Activated T-cell treated with anti-CD3 and anti-CD28 coated beads, Interleukin-2, amount 50 U/mL, for 24 hours (primary cell): Measurements from ENCODE around the gene ATXN7L3.
"Not testable (repeated sequence)": the region's sequence is repeated elsewhere in the genome, so short reads cannot be mapped to it uniquely, and the experiment has no call there.

Experiments
- DNase-seq: peaks from one replicate; pipeline ENCODE4 v3.0.0-alpha.2; 2020
- H3K27ac Mint-ChIP-seq: 2 replicates; pipeline ENCODE4 v1.8.0; 2020; ENCODE audit warnings: mild to moderate bottlenecking, mixed read lengths
- H3K27me3 Mint-ChIP-seq: 2 replicates; pipeline ENCODE4 v1.8.0; 2020; ENCODE audit warnings: mixed read lengths
- H3K36me3 Mint-ChIP-seq: 2 replicates; pipeline ENCODE4 v1.8.0; 2020; ENCODE audit warnings: low read depth, mixed read lengths
- H3K4me1 Mint-ChIP-seq: 2 replicates; pipeline ENCODE4 v1.8.0; 2020; ENCODE audit warnings: low read depth, mixed read lengths
- H3K4me3 Mint-ChIP-seq: 2 replicates; pipeline ENCODE4 v1.8.0; 2020; ENCODE audit warnings: mild to moderate bottlenecking, moderate library complexity, mixed read lengths
- H3K9me3 Mint-ChIP-seq: 2 replicates; pipeline ENCODE4 v1.8.0; 2020; ENCODE audit warnings: mixed read lengths

The ATXN7L3 gene

GRCh38 chr17:44199553-44200477, at the start of gene ATXN7L3:
ATXN7L3 (minus strand) TSS chr17:44199884; CDS start chr17:44198070, 1,814 bp downstream.
- Mint-ChIP-seq H3K9me3 (no peaks in the 10 kb centered on the region), H3K27ac (peak within 1 kb of the TSS; percentile 94), H3K27me3 (no peaks in the 10 kb centered on the region), H3K4me3 (peak within 1 kb of the TSS; percentile 88), H3K36me3 (peaks cover 41% of the 10 kb centered on the region), H3K4me1 (peaks cover 48% of the 10 kb centered on the region)
- DNase-seq, result peak; percentile 99

GRCh38 chr17:44247876-44248736, 48.4 kb upstream of the ATXN7L3 start:
- Mint-ChIP-seq H3K36me3 (no peaks in the 10 kb centered on the region), H3K9me3 (no peaks in the 10 kb centered on the region), H3K4me1 (peaks cover 39% of the 10 kb centered on the region), H3K27me3 (no peaks in the 10 kb centered on the region), H3K4me3 (no peak overlapping the region), H3K27ac (peak overlapping the region; percentile 66)
- DNase-seq, result no peak

GRCh38 chr17:44247440-44247841, 47.8 kb upstream of the ATXN7L3 start:
- H3K4me3 Mint-ChIP-seq, result no peak overlapping the region
- peak overlapping the region; percentile 66 for H3K27ac Mint-ChIP-seq

GRCh38 chr17:44241106-44241624, 41.5 kb upstream of the ATXN7L3 start:
- Mint-ChIP-seq H3K9me3 (no peaks in the 10 kb centered on the region), H3K27ac (no peak overlapping the region), H3K36me3 (no peaks in the 10 kb centered on the region), H3K4me3 (no peak overlapping the region), H3K4me1 (peaks cover 11% of the 10 kb centered on the region), H3K27me3 (no peaks in the 10 kb centered on the region)
- DNase-seq, result no peak

More at GRCh38 chr17:44247440-44247841, 47.8 kb upstream of the ATXN7L3 start:
- DNase-seq, result no peak
- Mint-ChIP-seq H3K9me3 (no peaks in the 10 kb centered on the region), H3K4me1 (peaks cover 39% of the 10 kb centered on the region), H3K36me3 (no peaks in the 10 kb centered on the region), H3K27me3 (no peaks in the 10 kb centered on the region)

- not testable (repeated sequence) for H3K27ac Mint-ChIP-seq, DNase-seq, H3K4me1 Mint-ChIP-seq, H3K9me3 Mint-ChIP-seq, H3K36me3 Mint-ChIP-seq, H3K4me3 Mint-ChIP-seq, H3K27me3 Mint-ChIP-seq
These were observed 38.2 kb upstream of the ATXN7L3 start for GRCh38 chr17:44237886-44238285.

GRCh38 chr17:44236444-44236991, 36.8 kb upstream of the ATXN7L3 start:
- Mint-ChIP-seq H3K36me3 (no peaks in the 10 kb centered on the region), H3K27ac (no peak overlapping the region), H3K27me3 (no peaks in the 10 kb centered on the region), H3K4me1 (peaks cover 6% of the 10 kb centered on the region), H3K9me3 (no peaks in the 10 kb centered on the region), H3K4me3 (no peak overlapping the region)
- DNase-seq, result no peak

GRCh38 chr17:44235583-44235936, 35.9 kb upstream of the ATXN7L3 start:
- no peak for DNase-seq
- Mint-ChIP-seq H3K4me3 (no peak overlapping the region), H3K36me3 (no peaks in the 10 kb centered on the region), H3K27me3 (no peaks in the 10 kb centered on the region), H3K27ac (no peak overlapping the region), H3K4me1 (peaks cover 6% of the 10 kb centered on the region), H3K9me3 (no peaks in the 10 kb centered on the region)

- Mint-ChIP-seq H3K9me3 (no peaks in the 10 kb centered on the region), H3K36me3 (no peaks in the 10 kb centered on the region), H3K4me1 (peaks cover 6% of the 10 kb centered on the region), H3K27ac (no peak overlapping the region), H3K27me3 (no peaks in the 10 kb centered on the region), H3K4me3 (no peak overlapping the region)
- DNase-seq, result no peak
These were observed 33.9 kb upstream of the ATXN7L3 start for GRCh38 chr17:44233582-44233981.

- no peak overlapping the region for H3K27ac Mint-ChIP-seq
- H3K9me3 Mint-ChIP-seq, result no peaks in the 10 kb centered on the region
- DNase-seq, result no peak
- peaks cover 6% of the 10 kb centered on the region for H3K4me1 Mint-ChIP-seq
- H3K36me3 Mint-ChIP-seq, result no peaks in the 10 kb centered on the region
- no peak overlapping the region for H3K4me3 Mint-ChIP-seq
- H3K27me3 Mint-ChIP-seq, result no peaks in the 10 kb centered on the region
These were observed 32.4 kb upstream of the ATXN7L3 start for GRCh38 chr17:44232061-44232460.

GRCh38 chr17:44230140-44230539, 30.5 kb upstream of the ATXN7L3 start:
- H3K36me3 Mint-ChIP-seq, result no peaks in the 10 kb centered on the region
- no peak overlapping the region for H3K27ac Mint-ChIP-seq
- no peak for DNase-seq
- H3K4me1 Mint-ChIP-seq, result peaks cover 4% of the 10 kb centered on the region
- no peak overlapping the region for H3K4me3 Mint-ChIP-seq
- no peaks in the 10 kb centered on the region for H3K9me3 Mint-ChIP-seq
- no peaks in the 10 kb centered on the region for H3K27me3 Mint-ChIP-seq

GRCh38 chr17:44229090-44229489, 29.4 kb upstream of the ATXN7L3 start:
- no peak overlapping the region for H3K4me3 Mint-ChIP-seq
- H3K36me3 Mint-ChIP-seq, result no peaks in the 10 kb centered on the region
- no peak overlapping the region for H3K27ac Mint-ChIP-seq
- no peak for DNase-seq
- no peaks in the 10 kb centered on the region for H3K27me3 Mint-ChIP-seq
- no peaks in the 10 kb centered on the region for H3K4me1 Mint-ChIP-seq
- H3K9me3 Mint-ChIP-seq, result no peaks in the 10 kb centered on the region

GRCh38 chr17:44223541-44224071, 23.9 kb upstream of the ATXN7L3 start:
- H3K4me3 Mint-ChIP-seq, result no peak overlapping the region
- no peaks in the 10 kb centered on the region for H3K9me3 Mint-ChIP-seq
- peaks cover 11% of the 10 kb centered on the region for H3K36me3 Mint-ChIP-seq
- DNase-seq, result no peak
- no peak overlapping the region for H3K27ac Mint-ChIP-seq
- H3K27me3 Mint-ChIP-seq, result no peaks in the 10 kb centered on the region
- H3K4me1 Mint-ChIP-seq, result peaks cover 13% of the 10 kb centered on the region

GRCh38 chr17:44222112-44222869, 22.6 kb upstream of the ATXN7L3 start:
- Mint-ChIP-seq H3K4me3 (peak overlapping the region; percentile 90), H3K27me3 (no peaks in the 10 kb centered on the region), H3K27ac (peak overlapping the region; percentile 92), H3K4me1 (peaks cover 13% of the 10 kb centered on the region), H3K36me3 (peaks cover 20% of the 10 kb centered on the region), H3K9me3 (no peaks in the 10 kb centered on the region)
- peak; percentile 70 for DNase-seq

- DNase-seq, result peak; percentile 65
- peak overlapping the region; percentile 90 for H3K4me3 Mint-ChIP-seq
- no peaks in the 10 kb centered on the region for H3K27me3 Mint-ChIP-seq
- peaks cover 25% of the 10 kb centered on the region for H3K36me3 Mint-ChIP-seq
- no peaks in the 10 kb centered on the region for H3K9me3 Mint-ChIP-seq
- H3K4me1 Mint-ChIP-seq, result peaks cover 16% of the 10 kb centered on the region
- H3K27ac Mint-ChIP-seq, result peak overlapping the region; percentile 92
These were observed 22.1 kb upstream of the ATXN7L3 start for GRCh38 chr17:44221862-44222111.
